ENCODE measurements around the gene SMO. TPM values are rescaled to one million over a fixed set of nuclear protein-coding genes. Genes with fewer than 3 reads are reported as not detected.
"Not testable (repeated sequence)": the region's sequence is repeated elsewhere in the genome, so short reads cannot be mapped to it uniquely, and the experiment has no call there.

SMO gene
- total and polyA plus RNA-seq, 12 donors = 1.7 to 8.3 (median 4.9) TPM

DNA sequence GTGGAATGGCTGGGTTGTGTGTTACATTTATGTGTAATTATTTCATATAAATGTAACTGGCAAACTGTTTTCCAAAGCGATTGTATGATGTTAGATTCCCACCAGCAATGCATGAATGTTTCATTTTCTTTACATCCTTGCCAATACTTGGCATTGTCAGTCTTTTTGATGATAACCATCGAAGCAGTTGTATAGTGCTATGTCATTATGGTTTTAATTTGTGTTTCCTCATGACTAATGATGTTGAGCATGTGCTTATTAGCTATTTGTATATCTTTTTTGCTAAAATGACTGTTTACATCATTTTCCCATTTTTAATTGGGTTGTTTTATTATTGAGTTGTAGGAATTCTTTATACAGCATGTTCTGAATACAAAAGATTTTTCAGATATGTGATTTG, 58.7 kb downstream of the SMO start:
- H3K4me3 ChIP-seq = no peak overlapping the region
- intact Hi-C loops (cut with DNase I) = no loop called here
- 84 to 88% methylated on average over 2 of the region's 2 CpGs for WGBS, 2 donors
- H3K36me3 ChIP-seq = no peaks in the 10 kb centered on the region
- H3K9me3 ChIP-seq = peaks cover 0 to 7% (median 0%) of the 10 kb centered on the region in 11 donors
- H3K27ac ChIP-seq = no peak overlapping the region
- DNase-seq (no peak), ATAC-seq (no peak)
- TF ChIP-seq, protein P1, sequence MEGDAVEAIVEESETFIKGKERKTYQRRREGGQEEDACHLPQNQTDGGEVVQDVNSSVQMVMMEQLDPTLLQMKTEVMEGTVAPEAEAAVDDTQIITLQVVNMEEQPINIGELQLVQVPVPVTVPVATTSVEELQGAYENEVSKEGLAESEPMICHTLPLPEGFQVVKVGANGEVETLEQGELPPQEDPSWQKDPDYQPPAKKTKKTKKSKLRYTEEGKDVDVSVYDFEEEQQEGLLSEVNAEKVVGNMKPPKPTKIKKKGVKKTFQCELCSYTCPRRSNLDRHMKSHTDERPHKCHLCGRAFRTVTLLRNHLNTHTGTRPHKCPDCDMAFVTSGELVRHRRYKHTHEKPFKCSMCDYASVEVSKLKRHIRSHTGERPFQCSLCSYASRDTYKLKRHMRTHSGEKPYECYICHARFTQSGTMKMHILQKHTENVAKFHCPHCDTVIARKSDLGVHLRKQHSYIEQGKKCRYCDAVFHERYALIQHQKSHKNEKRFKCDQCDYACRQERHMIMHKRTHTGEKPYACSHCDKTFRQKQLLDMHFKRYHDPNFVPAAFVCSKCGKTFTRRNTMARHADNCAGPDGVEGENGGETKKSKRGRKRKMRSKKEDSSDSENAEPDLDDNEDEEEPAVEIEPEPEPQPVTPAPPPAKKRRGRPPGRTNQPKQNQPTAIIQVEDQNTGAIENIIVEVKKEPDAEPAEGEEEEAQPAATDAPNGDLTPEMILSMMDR (IDR thresholded peaks at IDR 0.05) = no peak
- H3K27me3 ChIP-seq = no peaks in the 10 kb centered on the region
- H3K4me1 ChIP-seq = no peaks in the 10 kb centered on the region

GRCh38 chr7:129252128-129252527, 63.7 kb downstream of the SMO start:
- Histone ChIP-seq H3K4me1 (no peaks in the 10 kb centered on the region), H3K36me3 (no peaks in the 10 kb centered on the region), H3K27me3 (no peaks in the 10 kb centered on the region), H3K27ac (no peak overlapping the region), H3K4me3 (no peak overlapping the region), H3K9me3 (no peaks in the 10 kb centered on the region)
- TF ChIP-seq, protein P1 (IDR thresholded peaks at IDR 0.05) = no peak
- intact Hi-C loops (cut with DNase I) = no loop called here
- DNase-seq (no peak), ATAC-seq (no peak)
- WGBS, 2 donors = 88 to 89% methylated on average over 2 of the region's 2 CpGs

- not testable (repeated sequence) for ATAC-seq
- WGBS, 2 donors = 94 to 96% methylated on average over 5 of the region's 5 CpGs
These were observed 64.2 kb downstream of the SMO start for GRCh38 chr7:129252603-129253002.

DNA sequence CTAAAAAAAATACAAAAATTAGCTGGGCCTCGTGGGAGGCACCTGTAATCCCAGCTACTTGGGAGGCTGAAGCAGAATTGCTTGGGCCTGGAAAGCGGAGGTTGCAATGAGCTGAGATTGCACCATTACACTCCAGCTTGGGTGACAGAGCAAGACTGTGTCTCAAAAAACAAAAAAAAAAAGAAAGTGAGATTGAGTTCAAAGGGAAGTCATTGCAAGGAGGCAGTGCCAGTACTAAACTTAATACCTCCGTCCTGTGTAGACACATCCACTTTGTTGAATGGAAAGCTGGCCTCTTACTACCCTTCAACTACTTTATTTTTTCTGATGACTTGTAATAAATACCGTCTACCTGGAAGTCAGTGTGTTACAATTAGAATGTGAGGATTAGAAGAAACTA, 67.4 kb downstream of the SMO start:
- no peak overlapping the region for H3K4me3 ChIP-seq

More at GRCh38 chr7:129252603-129253002, 64.2 kb downstream of the SMO start:
- DNase-seq; H3K9me3 ChIP-seq; intact Hi-C loops (cut with DNase I); H3K4me3 ChIP-seq; H3K27ac ChIP-seq; H3K27me3 ChIP-seq; H3K4me1 ChIP-seq; H3K36me3 ChIP-seq: not testable (repeated sequence)

GRCh38 chr7:129256221-129256620, 67.8 kb downstream of the SMO start:
- Histone ChIP-seq H3K36me3 (no peaks in the 10 kb centered on the region), H3K9me3 (no peaks in the 10 kb centered on the region), H3K4me1 (peaks cover 0 to 14% (median 0%) of the 10 kb centered on the region in 9 donors), H3K4me3 (no peak overlapping the region), H3K27ac (no peak overlapping the region), H3K27me3 (no peaks in the 10 kb centered on the region)
- DNase-seq (no peak), ATAC-seq (no peak)
- WGBS, 2 donors = 94 to 95% methylated on average over 2 of the region's 2 CpGs
- TF ChIP-seq, protein P1 (IDR thresholded peaks at IDR 0.05) = no peak
- intact Hi-C loops (cut with DNase I) = no loop called here

More for the DNA sequence above, 67.4 kb downstream of the SMO start:
- DNase-seq = no peak
- no peak overlapping the region for H3K27ac ChIP-seq
- H3K4me1 ChIP-seq = peaks cover 0 to 14% (median 0%) of the 10 kb centered on the region in 9 donors
- no peaks in the 10 kb centered on the region for H3K36me3 ChIP-seq
- no peaks in the 10 kb centered on the region for H3K27me3 ChIP-seq
- H3K9me3 ChIP-seq = no peaks in the 10 kb centered on the region
- no peak for ATAC-seq
- intact Hi-C loops (cut with DNase I) = no loop called here
- TF ChIP-seq, protein P1 (IDR thresholded peaks at IDR 0.05) = no peak
- 93 to 95% methylated on average over 4 of the region's 4 CpGs for WGBS, 2 donors

Data from heart right ventricle (tissue), 16 donors.